ENCODE measurements around the gene ZC3H4.
"Not testable (repeated sequence)": the region's sequence is repeated elsewhere in the genome, so short reads cannot be mapped to it uniquely, and the experiment has no call there.

Gene ZC3H4

GRCh38 chr19:47145639-47146486 lies 32.3 kb upstream of the ZC3H4 start:
- no peak for TF ChIP-seq ZFX (IDR thresholded peaks at IDR 0.05; ENCODE audit: borderline replicate concordance)
- TF ChIP-seq, protein P1, sequence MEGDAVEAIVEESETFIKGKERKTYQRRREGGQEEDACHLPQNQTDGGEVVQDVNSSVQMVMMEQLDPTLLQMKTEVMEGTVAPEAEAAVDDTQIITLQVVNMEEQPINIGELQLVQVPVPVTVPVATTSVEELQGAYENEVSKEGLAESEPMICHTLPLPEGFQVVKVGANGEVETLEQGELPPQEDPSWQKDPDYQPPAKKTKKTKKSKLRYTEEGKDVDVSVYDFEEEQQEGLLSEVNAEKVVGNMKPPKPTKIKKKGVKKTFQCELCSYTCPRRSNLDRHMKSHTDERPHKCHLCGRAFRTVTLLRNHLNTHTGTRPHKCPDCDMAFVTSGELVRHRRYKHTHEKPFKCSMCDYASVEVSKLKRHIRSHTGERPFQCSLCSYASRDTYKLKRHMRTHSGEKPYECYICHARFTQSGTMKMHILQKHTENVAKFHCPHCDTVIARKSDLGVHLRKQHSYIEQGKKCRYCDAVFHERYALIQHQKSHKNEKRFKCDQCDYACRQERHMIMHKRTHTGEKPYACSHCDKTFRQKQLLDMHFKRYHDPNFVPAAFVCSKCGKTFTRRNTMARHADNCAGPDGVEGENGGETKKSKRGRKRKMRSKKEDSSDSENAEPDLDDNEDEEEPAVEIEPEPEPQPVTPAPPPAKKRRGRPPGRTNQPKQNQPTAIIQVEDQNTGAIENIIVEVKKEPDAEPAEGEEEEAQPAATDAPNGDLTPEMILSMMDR (IDR thresholded peaks at IDR 0.05), result no peak
- H3K27ac ChIP-seq, result no peak overlapping the region

DNA sequence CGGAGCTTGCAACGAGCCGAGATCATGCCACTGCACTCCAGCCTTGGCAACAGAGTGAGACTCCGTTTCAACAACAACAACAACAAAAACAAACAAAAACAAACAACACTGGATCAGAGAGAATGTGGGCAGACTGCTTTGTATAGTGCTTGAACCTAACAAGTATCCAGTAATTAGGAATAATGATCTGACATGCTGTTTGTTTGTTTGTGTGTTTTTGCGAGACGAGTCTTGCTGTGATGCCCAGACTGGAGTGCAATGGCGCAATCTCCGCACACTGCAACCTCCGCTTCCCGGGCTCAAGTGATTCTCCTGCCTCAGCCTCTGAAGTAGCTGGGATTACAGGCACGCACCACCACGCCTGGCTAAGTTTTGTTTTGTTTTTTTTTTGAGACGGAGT lies 31.1 kb upstream of the ZC3H4 start:
- TF ChIP-seq, protein P1 (IDR thresholded peaks at IDR 0.05), result no peak
- TF ChIP-seq ZFX (IDR thresholded peaks at IDR 0.05; ENCODE audit: borderline replicate concordance), result no peak
- no peak overlapping the region for H3K27ac ChIP-seq

DNA sequence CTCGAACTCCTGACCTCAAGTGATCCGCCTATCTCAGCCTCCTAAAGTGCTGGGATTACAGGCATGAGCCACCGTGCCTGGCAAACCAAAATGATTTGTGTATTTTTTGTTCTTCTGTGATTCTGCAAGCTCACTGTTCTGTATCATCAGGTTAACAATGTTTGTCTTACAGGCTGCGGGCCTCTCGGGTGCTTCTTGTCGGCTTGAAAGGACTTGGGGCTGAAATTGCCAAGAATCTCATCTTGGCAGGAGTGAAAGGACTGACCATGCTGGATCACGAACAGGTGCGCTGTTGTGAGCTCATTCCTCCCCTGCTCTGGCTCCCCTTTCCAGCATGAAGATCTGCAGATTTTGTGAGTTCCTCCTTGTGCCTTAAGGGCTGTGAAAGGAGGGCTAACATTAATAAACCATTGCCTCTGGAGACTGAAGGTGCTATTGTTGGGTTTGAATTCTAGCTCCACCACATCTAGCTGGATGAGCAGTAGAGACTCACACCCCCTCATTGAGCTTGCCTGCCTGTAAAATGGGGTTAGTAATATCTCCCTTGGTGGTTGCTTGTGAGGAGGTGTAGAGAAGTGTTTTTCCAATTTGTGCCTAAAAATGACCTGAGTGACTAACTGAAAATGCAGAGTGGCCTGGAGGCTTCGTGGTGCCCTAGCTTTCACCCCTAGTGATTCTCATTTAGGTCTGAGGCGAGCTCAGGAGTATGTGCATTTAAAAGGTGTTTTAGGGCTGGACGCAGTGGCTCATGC lies 29.9 kb upstream of the ZC3H4 start:
- TF ChIP-seq, protein P1 (IDR thresholded peaks at IDR 0.05), result no peak
- no peak for TF ChIP-seq ZFX (IDR thresholded peaks at IDR 0.05; ENCODE audit: borderline replicate concordance)
- H3K27ac ChIP-seq, result no peak overlapping the region

GRCh38 chr19:47142779-47143178 lies 29.2 kb upstream of the ZC3H4 start:
- TF ChIP-seq ZFX (IDR thresholded peaks at IDR 0.05; ENCODE audit: borderline replicate concordance), result no peak
- TF ChIP-seq, protein P1 (IDR thresholded peaks at IDR 0.05), result no peak
- no peak overlapping the region for H3K27ac ChIP-seq

DNA sequence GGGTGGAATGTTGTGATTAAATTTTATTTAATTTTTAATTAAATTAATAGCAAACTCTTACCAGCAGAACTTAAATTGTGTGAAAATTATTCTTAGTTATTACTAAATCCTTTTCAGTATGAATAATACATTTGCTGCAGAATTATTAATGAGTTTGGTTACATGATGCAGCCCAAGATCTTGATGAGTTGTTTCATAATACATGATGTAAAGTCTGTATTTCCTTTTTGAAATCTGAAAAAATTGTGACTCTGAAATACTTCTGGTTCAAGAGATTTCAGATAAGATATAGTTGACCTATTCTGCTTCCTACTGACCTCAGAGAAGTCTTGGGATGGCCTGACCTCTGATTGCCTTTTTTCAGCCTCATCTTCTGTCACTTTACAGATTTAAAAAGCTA lies 28.1 kb upstream of the ZC3H4 start:
- no peak overlapping the region for H3K27ac ChIP-seq
- TF ChIP-seq, protein P1 (IDR thresholded peaks at IDR 0.05), result no peak
- no peak for TF ChIP-seq ZFX (IDR thresholded peaks at IDR 0.05; ENCODE audit: borderline replicate concordance)

DNA sequence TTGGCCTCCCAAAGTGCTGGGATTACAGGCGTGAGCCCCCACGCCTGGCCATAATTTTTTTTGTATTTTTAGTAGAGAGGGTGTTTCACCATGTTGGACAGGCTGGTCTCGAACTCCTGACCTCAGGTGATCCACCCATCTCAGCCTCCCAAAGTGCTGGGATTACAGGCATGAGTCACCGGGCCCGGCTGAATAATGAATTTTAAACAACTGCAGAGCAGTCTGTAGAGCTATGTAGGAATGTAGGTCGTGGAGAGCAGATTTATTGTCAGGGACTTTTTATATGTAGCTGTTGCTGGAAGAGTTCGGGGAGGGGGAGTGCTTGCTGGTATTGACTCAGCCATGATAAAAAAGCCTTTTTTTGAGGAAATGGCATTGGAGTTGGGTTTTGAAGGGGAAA lies 27.7 kb upstream of the ZC3H4 start:
- not testable (repeated sequence) for H3K27ac ChIP-seq

DNA sequence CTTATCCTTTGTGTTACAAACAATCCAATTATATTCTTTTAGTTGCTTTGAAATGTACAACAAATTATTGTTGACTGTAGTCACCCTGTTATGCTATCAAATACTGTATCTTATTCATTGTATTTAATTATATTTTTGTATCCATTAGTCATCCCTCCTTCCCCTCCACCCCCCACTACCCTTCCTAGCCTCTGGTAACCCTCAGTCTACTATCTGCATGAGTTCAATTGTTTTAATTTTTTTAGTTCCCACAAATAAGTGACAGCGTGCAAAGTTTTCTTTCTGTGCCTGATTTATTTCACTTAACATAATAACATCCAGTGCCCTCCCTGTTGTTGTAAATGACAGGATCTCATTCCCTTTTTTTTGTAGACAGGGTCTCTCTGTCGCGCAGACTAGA lies 21.6 kb upstream of the ZC3H4 start:
- TF ChIP-seq, protein P1 (IDR thresholded peaks at IDR 0.05), result no peak
- no peak for TF ChIP-seq ZFX (IDR thresholded peaks at IDR 0.05; ENCODE audit: borderline replicate concordance)
- no peak overlapping the region for H3K27ac ChIP-seq

Measured in 22Rv1 (cell line).